Adrenal gland (tissue), 5 donors: ENCODE data around the gene ITFG2.

Experiments
- POLR2A ChIP-seq, 2 donors: fragments of 450-650 bp; IDR thresholded peaks; one replicate each; pipeline ENCODE4 v1.6.1; 2017; ENCODE audit warnings: antibody characterized with exemption in 2 of 2, mild to moderate bottlenecking in 2 of 2, moderate library complexity in 1 of 2
- TF ChIP-seq, protein P1 (sequence below), 6 experiments: fragments of 450-650 bp in 4 of 6; fragments of 200-600 bp in 2 of 6; sonication (generic) in 1 of 6; IDR thresholded peaks; 1 replicate in 5 of 6; 2 replicates in 1 of 6; pipeline versions ENCODE4 v1.5.1 to v1.8.0; 2016 to 2021; ENCODE audit warnings: antibody characterized with exemption in 6 of 6, mild to moderate bottlenecking in 2 of 6, moderate library complexity in 1 of 6
- donor health status: DM: no; HTN: no; CAD: no.

- TF ChIP-seq, protein P1, sequence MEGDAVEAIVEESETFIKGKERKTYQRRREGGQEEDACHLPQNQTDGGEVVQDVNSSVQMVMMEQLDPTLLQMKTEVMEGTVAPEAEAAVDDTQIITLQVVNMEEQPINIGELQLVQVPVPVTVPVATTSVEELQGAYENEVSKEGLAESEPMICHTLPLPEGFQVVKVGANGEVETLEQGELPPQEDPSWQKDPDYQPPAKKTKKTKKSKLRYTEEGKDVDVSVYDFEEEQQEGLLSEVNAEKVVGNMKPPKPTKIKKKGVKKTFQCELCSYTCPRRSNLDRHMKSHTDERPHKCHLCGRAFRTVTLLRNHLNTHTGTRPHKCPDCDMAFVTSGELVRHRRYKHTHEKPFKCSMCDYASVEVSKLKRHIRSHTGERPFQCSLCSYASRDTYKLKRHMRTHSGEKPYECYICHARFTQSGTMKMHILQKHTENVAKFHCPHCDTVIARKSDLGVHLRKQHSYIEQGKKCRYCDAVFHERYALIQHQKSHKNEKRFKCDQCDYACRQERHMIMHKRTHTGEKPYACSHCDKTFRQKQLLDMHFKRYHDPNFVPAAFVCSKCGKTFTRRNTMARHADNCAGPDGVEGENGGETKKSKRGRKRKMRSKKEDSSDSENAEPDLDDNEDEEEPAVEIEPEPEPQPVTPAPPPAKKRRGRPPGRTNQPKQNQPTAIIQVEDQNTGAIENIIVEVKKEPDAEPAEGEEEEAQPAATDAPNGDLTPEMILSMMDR (IDR thresholded peaks at IDR 0.05), result no peak
- TF ChIP-seq POLR2A (IDR thresholded peaks at IDR 0.05), result no peak
Measured at GRCh38 chr12:2857576-2857975, 45.1 kb downstream of the ITFG2 start.
